H1 (cell line): ENCODE results near the gene SLC7A7.
A peak's percentile ranks its signal among the peaks of the same experiment; 100 is the strongest.

Experiments used
- BACH1 ChIP-seq: IDR thresholded peaks from 2 replicates; pipeline ENCODE4 v1.6.1; 2012; ENCODE audit warnings: low read length, improper control_type of control experiment
- EZH2 ChIP-seq: fragments of 200-600 bp; sonication (generic); IDR thresholded peaks from 2 replicates; pipeline ENCODE4 v1.7.1; 2012; ENCODE audit warnings: low read depth, mild to moderate bottlenecking, moderate library complexity, low read length, inconsistent platforms; ENCODE audit not compliant: severe bottlenecking
- GABPA ChIP-seq: IDR thresholded peaks from 2 replicates; pipeline ENCODE4 v1.6.1; 2011; ENCODE audit warnings: mild to moderate bottlenecking, low read length, moderate library complexity, borderline replicate concordance; ENCODE audit not compliant: insufficient read depth
- SUZ12 ChIP-seq: fragments of 200-600 bp; sonication (generic); IDR thresholded peaks from 2 replicates; pipeline ENCODE4 v1.6.1; 2012; ENCODE audit warnings: mild to moderate bottlenecking, inconsistent platforms, low read length, moderate library complexity, mixed read lengths
- TAF7 ChIP-seq: optimal IDR thresholded peaks from 2 replicates; pipeline ENCODE3; 2011; ENCODE audit warnings: low read depth, mild to moderate bottlenecking, inconsistent platforms, low read length, moderate library complexity, borderline replicate concordance
- TEAD4 ChIP-seq: IDR thresholded peaks from 2 replicates; pipeline ENCODE4 v1.6.1; 2012; ENCODE audit warnings: low read depth, low read length, inconsistent platforms, mixed read lengths
- TF ChIP-seq, protein P1 (sequence below), 3 experiments: IDR thresholded peaks; 1 replicate in 2 of 3; 2 replicates in 1 of 3; pipeline versions ENCODE4 v1.5.1 to v1.6.1; 2011; ENCODE audit warnings: low read length in 3 of 3, mild to moderate bottlenecking in 3 of 3, inconsistent platforms in 2 of 3, low read depth in 1 of 3, moderate library complexity in 1 of 3; ENCODE audit not compliant: insufficient read depth in 1 of 3; ENCODE audit errors: control extremely low read depth in 1 of 3
- TF ChIP-seq, protein P2 (sequence below): IDR thresholded peaks from 2 replicates; pipeline ENCODE4 v1.6.1; 2011; ENCODE audit warnings: low read length, improper control_type of control experiment

DNA sequence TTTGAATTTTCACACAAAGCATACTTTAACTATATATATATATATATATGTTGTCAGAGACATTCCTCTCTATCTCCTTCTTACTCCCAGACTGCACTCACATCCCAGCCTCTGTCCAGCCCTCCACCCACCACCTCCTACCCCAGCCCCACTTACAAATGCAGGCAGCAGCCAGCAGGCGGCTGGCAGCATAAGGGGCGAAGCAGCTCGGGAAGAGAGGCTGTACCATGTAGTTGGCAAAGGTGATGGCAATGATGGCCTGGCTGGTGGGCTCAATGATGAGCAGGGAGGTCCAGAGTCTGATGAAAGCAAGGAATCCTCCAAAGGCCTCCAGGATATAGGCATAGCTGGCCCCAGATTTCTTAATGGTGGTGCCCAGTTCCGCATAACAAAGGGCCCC, 2.5 kb downstream of the SLC7A7 start:
- TF ChIP-seq, protein P1, sequence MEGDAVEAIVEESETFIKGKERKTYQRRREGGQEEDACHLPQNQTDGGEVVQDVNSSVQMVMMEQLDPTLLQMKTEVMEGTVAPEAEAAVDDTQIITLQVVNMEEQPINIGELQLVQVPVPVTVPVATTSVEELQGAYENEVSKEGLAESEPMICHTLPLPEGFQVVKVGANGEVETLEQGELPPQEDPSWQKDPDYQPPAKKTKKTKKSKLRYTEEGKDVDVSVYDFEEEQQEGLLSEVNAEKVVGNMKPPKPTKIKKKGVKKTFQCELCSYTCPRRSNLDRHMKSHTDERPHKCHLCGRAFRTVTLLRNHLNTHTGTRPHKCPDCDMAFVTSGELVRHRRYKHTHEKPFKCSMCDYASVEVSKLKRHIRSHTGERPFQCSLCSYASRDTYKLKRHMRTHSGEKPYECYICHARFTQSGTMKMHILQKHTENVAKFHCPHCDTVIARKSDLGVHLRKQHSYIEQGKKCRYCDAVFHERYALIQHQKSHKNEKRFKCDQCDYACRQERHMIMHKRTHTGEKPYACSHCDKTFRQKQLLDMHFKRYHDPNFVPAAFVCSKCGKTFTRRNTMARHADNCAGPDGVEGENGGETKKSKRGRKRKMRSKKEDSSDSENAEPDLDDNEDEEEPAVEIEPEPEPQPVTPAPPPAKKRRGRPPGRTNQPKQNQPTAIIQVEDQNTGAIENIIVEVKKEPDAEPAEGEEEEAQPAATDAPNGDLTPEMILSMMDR (IDR thresholded peaks at IDR 0.05; ENCODE audit: control extremely low read depth in 1 of 3, insufficient read depth in 1 of 3, low read depth in 1 of 3, low read length in 3 of 3), result peak; percentile 47 to 64 (median 55)
- TF ChIP-seq TEAD4 (no peak), GABPA (no peak), TAF7 (no peak), BACH1 (no peak), SUZ12 (no peak), EZH2 (no peak)
- TF ChIP-seq, protein P2, sequence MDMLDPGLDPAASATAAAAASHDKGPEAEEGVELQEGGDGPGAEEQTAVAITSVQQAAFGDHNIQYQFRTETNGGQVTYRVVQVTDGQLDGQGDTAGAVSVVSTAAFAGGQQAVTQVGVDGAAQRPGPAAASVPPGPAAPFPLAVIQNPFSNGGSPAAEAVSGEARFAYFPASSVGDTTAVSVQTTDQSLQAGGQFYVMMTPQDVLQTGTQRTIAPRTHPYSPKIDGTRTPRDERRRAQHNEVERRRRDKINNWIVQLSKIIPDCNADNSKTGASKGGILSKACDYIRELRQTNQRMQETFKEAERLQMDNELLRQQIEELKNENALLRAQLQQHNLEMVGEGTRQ, result no peak
